ENCODE measurements around the gene RAB3C.

Gene RAB3C

GRCh38 chr5:58842852-58843251, 260.0 kb downstream of the RAB3C start:
- DNase-seq = no peak

- DNase-seq = no peak
Measured at GRCh38 chr5:58844395-58844794, 261.5 kb downstream of the RAB3C start.

- no peak for DNase-seq
Measured at GRCh38 chr5:58847041-58847440, 264.2 kb downstream of the RAB3C start.

- no peak for DNase-seq
Measured at GRCh38 chr5:58849223-58849622, 266.3 kb downstream of the RAB3C start.

DNA sequence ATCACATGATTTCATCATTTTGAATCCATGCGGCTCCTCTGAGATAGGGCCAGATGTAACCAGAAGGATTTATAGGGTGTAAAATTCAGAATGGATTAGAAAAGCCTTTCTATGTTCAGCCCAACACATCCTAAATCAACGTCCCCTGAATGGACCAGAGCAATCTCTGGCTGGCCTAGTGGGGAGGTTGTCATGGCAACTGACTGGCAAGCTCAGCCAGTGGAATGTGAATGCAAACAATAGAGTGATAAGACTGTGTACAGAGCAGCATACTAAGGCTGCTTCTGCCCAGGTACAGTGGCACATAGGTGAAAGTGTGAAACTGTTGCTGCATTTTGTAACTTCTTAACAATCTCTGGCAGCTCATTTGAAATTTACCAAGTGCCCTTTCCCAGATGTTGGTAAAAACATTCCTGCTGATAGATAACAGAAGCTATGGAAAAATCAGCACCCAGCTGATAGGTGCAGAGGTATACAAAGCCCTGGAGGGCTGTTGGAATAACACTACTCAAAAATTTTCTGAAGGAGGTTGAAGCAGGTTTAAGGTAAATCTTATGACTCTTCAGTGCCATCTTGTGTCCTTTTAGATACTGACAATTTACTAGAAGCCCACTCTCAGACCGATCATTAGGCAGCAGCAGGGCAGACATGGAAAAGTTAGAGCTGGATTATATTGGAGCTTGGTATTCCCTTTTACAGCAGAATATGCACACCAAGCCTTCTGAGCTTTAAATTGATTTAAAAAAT, 267.2 kb downstream of the RAB3C start:
- no peak for DNase-seq

- no peak for DNase-seq
Measured at GRCh38 chr5:58851153-58851552, 268.3 kb downstream of the RAB3C start.

- no peak for DNase-seq
Measured at GRCh38 chr5:58851571-58851970, 268.7 kb downstream of the RAB3C start.

DNA sequence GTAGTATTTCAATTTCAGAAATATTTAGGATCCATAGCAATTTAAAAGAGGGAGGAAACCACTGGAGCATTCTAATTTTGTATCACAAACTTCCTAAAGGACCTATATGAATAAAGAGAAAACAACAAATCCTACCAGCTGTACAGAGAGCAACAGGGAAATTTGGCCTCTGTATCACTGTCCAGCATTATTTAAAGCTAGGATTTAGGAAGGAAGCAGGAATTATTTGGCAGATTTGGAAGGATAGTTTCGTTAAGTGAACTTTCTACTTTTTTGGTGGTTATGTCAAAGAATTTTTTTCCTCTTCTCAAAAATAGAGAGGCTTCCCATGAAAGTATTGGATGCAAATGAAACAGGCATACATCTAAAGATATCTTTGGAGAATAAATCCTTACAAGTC, 269.7 kb downstream of the RAB3C start:
- no peak for DNase-seq

DNA sequence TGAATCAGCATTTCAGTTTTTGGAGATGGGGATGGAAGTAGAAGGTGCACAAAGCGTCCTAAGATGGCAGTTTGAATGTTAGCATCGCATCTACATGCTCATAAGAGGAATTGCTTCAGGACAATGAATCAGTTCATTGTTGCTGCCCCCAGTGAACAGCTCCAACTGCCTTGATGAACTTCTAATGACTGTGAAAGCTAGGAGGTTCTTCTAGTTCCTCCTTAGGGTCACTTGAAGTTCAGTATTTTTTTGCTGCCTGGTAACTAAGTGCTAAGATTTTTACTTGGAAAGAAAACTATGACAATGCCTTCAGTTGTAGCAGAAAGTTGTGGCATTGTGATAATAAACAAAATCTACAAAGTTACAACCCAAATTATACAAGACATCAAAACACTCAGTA, 271.6 kb downstream of the RAB3C start:
- no peak for DNase-seq

GRCh38 chr5:58855851-58856739, 273.2 kb downstream of the RAB3C start:
- DNase-seq = no peak

DNA sequence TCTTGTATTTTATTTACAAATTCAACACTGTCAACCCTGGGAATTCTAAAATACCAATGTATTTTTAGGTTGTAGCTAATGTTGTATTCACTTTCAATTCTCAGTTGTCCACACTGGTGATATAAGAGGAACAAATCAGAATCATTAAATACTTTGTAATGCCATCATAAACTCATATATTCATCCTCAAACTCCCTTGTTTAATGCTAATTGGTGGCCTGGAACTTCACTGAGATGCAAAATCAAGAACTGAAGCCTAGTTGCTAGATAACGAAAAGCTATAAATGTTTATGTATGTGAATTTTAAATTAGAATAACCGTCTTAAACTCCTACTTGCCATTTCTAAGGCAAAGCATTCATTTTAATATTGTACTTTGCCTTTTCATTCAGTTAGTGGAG, 274.7 kb downstream of the RAB3C start:
- no peak for DNase-seq

DNA sequence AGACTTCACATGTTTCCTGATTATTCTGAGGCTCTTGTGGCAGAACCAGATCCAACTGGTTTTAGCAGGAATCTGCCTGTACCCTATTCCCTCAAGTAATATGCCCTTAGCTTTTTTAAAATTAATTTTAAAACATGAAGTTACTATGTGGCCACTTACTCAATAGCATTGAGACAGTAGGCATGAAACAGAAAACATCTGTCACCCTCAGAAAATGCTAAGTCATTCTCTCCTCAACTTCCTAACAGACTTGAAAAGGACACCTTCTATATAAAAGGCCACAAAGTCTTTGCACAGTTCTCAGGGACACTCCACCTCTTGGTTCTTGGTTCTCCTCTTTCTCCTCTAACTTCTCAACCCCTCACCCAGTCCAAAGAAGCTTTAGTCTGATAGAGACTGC, 277.8 kb downstream of the RAB3C start:
- DNase-seq = no peak

GRCh38 chr5:58868931-58869330, 286.1 kb downstream of the RAB3C start:
- DNase-seq = no peak

DNA sequence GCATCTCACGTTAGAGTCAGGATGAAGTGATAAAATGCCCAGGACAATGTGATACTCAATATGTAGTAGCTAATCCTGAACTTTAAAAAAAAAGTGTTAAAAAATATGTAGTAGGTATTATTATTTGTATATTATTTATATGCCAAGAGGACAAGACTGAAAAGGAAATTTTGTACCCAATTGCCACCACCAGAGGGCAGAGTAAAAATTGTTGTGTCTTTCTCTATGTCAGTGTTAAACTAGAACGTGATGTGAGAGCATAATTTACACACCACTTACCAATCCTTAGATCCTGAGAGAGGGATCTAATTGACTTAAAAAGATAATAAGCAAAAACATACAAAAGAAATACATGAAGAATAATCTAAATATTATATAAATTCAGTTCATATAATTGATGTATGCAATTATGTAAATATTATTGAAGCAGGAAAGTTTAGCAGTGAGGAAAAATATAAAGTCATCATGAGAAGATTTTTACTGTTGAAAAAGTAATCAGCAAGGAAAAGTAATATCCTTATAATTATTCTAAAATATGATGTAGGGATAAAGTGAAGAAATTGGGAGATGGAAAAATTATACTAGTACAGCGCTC, 288.9 kb downstream of the RAB3C start:
- DNase-seq = no peak

DNA sequence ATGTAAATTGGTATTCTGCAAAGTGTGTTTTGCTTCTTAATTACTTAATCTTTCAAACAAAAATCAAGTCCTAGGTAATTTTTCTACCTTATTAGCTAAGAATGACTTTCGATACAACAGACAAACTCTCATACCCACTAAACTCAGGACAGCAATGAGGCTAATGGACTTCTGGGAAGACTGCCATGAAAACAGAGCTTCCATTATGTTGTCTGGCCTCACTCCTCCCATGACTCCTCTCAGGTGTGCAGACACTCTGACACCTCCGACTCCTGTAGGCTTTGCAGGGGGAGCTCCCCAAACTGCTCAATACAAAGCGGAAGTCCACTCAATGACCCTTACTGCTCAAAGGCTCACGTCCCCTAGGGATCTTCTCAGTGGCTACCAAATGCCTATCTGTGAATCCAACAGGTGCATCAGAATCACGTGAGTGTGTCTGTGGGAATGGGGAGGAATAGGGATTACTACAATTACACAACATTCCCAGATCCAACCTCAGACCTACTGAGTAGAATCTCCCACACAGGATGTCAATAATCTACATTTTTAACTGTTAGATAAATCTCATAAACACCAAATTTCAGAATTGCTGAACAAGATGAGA, 289.9 kb downstream of the RAB3C start:
- DNase-seq = no peak

- DNase-seq = no peak
Measured at GRCh38 chr5:58875599-58875998, 292.7 kb downstream of the RAB3C start.

DNA sequence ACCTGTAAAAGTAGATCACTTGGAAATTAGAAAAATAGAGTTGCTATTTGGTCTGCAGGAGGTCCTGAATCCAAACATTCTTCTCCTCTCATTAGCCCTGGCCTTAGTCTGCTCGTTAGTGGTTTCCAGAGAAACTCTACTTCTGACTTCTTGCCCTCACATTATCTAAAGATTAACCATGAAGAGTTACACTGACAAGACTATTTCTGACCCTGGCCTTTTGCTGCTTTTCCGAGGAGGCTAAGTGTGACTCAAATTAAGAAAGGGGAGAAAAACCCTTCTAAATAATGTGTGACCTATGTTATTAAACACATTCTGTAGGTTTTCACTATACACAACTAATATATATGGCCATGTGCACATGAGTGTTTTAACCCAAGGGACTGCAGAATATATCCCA, 302.4 kb downstream of the RAB3C start:
- DNase-seq = no peak

GRCh38 chr5:58886315-58887207, 303.7 kb downstream of the RAB3C start:
- peak; percentile 41 for DNase-seq

DNA sequence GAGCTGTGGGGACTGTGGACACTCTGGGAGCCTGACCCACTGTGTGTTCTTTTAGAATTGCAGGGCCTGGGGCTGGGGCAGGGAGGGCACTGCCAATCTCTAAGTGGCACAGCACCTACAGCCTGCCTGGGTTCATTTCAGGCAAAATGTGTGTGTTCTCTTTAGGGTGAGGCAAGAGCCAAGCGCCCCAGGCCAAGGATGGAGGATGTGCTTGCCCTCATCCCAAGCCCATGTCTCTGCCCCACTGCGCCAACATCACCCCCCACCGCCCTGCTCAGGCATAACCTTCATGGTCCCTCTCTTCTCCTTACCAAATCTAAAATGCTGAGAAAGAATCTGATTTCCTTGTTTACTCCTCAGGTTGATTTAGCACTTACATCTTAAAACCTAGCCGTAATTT, 304.4 kb downstream of the RAB3C start:
- no peak for DNase-seq

DNA sequence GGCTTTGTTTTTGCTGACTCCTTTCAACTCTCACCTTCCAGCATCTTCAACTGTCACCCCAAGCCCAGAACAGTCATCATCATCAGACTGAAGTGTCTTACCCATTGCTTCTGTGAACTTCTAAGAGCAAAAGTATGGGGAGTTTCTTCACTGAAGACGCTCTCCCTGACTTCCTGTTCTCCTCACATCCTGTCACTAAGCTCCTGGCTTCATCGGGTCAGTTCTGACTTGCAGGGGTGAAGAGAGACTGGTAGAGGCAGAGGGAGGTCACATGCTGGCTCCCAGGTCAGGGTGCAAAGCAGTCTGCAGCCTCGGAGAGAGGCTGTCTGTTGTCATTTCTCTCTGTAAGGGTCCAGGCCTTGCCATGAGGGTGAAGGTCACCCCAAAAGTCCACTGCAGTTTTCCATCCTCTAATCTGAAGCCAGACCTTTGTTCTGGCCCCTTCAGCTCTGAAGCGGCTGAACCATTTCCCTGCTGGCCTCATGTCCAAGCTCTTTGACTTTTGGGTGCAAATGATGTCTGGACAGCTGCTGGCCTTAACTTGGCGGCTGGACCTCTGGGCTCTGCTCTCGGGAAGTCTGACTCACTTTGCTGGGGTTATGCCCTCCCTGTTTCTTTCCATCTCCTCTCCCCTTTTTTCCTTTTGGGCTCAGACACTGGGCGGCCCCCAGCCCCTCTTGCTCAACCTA, 305.0 kb downstream of the RAB3C start:
- no peak for DNase-seq

DNA sequence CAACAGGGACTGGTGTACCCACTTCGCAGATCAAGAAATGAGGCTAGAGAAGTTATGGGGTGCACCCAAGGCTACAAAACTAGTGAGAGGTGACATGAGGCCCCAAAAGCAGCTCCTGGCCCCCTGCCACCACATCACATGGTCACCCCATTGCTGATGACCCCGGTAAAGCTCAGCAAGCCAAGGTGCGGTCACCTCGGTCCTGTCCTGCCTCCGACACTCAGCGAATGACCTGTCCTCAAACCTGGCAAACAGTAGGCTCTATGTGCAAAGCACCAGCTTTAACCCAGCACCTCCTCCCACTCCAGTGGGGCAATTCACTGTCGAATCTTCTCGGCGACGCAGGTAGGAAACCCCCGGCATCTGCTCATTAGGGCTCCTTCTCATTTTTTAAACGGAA, 307.4 kb downstream of the RAB3C start:
- DNase-seq = no peak

GRCh38 chr5:58890701-58891085, 307.8 kb downstream of the RAB3C start:
- DNase-seq = no peak
